ENCODE measurements around the gene KAZALD1.

KAZALD1 gene

DNA sequence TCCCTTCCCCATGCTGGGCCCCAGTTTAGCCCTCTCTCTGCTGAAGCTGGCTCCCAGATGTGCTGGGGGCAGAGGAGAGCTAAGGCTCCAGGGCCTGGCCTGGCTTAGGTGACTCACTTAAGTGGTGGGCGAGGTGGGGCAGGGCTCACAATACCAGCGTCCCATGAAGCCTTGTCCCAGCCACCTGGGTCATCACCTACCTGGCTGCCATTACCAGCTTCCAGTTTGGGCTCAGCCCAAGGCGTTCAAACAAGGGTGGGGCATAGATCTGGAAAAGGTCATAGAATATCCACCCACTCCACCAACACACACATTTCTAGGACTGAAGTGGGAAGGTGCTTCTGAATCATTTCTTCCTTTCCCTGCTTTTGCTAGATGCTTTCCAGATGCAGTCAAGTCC is 8.3 kb downstream of the KAZALD1 start:
- no peak for DNase-seq

DNA sequence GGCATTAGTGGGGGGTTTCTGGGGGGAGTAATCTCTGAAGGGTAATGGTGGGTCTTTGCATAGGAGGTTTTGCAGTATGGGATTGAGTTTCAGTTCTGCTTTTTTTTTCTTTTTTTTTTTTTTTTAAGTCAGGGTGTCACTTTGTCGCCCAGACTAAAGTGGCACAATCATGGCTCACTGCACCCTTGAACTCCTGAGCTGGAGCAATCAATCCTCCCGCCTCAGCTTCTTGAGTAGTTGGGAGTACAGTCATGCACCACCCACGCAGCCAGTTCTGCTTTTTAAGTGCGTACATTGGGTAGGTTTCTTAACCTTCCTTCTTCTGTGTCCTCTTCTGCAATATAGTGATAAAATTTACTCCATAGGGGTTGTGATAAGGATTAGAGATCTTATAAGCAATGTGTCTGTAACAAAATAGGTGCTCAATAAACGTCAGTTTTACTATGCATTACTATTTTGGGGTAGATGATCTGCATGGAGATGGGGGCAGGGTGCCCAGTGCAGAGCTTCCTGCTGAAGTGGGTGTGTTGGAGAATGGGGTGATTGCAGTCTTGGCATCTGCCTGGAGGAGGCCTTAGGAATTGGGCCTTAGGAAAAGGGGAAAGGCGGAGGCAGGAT is 9.6 kb downstream of the KAZALD1 start:
- peak; percentile 100 for DNase-seq

- DNase-seq: no peak
These were observed 10.2 kb downstream of the KAZALD1 start for GRCh38 chr10:101071885-101072433.

DNA sequence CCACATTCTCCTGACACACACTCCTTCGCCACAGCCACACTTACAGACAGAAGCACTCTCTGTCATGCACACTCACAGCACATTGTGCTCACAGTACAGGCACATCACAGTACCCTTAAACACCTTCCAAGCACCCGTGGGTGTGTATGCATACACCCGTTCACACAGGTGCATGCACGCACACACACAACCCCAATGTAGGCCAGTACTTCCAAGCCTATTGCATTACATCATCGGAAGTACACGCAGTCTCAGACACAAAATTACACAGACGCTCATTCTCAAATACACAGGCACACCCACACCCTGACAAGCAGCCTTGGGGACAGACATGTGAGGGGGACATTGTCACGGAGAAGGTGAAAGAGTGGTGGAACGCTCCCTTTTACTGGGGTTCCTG is 11.1 kb downstream of the KAZALD1 start:
- no peak for DNase-seq

GRCh38 chr10:101073631-101074030 is 11.8 kb downstream of the KAZALD1 start:
- DNase-seq: no peak

GRCh38 chr10:101075775-101076174 is 14.0 kb downstream of the KAZALD1 start:
- DNase-seq: no peak

- DNase-seq: no peak
These were observed 14.8 kb downstream of the KAZALD1 start for GRCh38 chr10:101076630-101077029.

DNA sequence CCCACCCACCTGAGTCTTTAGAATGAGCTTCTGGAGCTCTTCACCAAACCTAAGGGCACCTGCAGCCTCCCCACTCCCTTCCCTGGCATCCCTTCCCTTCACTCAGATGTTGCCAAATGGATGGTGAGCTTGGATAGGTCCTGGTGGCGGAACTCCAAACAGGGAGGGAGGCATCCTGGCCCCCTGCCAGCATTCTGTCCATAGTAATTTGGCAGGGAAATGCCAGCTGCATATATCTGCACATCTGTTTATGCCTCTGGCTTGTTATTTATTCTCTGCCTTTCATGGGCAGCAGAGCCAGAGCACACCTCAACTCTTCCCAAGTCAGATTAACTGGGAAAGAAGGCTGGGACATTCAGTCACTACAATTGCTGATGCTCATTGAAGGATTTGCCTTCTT is 18.1 kb downstream of the KAZALD1 start:
- no peak for DNase-seq

DNA sequence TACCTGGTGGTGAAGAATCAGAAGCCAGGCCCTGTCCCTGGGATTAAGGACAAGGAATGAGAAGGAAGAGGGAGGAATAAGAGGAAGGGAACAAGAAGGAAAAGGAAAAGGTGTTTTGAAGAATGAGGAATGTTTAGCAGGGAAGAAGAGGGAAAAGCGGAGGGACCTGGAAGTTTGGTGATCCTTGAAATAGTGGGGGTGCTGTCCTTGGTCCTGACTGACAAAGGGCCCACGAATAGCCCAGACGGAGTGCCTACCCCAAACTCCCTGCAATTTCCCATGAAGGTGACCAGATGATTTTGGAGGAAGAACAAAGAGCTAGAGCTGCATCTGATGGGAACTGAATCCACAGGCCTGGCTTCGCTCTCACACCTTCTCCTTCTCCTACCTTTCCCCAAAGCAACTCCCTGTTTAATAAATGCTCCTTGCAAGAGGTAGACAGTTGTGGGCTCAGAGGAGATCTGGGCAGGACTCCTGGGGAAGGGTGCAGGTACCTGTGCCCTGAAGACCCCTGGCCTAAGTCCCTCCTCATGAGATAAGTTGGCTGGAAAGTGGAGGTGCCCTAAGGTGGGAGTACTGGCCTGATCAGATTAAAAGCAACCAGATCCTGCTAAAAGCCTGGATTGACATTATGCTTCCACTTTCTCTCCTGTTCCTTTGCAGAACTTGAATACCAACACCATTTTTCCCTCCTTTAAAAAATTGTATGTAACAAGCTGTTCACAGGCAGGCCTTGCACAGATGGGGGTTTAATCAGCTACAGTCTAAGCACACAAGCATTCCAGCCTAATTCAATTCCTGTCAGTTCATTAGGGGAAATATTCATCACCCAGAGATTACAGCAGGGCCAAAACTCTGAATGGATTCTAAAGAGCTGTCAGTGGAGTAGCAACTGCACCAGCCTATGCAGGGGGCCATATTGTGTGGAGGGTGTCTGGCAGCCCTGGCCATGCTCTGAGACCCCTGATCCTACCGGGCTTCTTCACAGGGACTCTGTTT is 19.4 kb downstream of the KAZALD1 start:
- DNase-seq: no peak

DNA sequence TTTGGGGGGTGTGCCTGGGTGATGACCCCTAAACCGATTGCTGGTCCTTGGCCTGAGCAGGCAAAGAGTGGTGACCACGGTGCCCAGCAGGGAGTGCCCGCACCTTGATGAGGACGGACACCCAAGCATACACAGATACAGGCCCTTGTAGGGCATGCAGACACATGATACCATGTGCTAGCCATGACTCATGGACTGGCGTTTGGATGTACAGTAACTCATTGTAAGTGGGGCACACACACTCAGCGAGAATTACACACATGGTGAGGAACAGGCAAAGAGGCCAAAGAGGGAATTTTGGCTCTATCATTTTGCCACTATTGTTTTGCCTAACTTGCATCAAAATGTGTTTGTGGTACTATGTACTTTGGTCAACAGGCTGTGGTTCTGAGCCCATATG is 24.1 kb downstream of the KAZALD1 start:
- no peak for DNase-seq

DNA sequence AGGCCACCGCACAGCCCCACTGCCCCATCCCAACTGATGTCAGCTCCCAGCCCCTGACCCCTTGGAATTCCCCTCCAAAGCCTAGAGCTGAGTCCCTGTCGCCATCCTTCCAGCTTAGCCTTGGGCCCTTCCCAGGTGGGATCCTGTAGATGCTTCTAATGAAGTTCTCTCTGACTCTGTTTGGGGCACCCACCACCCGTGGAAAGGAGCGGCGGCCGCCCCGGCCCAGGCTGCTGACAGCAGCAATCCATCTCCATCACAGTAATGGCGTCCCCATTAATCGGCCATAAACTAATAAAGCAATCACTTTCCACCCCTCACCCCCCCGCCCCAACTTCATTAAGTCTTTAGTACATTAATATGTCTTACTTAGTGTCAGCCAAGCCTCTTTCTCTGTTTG is 25.6 kb downstream of the KAZALD1 start:
- DNase-seq: no peak

DNA sequence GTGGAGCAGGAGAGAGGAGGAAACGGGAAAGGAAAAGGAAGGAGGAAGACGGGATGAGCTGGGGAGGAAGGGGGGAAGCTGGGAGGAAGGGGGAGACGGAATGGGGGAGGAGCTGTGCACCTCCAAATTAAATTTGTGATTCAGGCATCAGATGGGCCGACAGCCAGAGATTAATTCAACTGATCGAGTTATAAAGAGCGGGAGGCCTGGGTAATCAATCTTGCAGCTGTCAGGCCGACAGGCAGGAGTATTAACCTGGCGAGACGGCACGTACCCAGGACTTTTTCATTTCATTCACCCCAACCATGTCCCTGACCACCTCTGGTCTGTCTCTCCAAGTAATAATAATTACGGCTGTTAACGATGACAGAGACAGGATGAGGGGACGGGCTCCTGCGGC is 26.2 kb downstream of the KAZALD1 start:
- no peak for DNase-seq

DNA sequence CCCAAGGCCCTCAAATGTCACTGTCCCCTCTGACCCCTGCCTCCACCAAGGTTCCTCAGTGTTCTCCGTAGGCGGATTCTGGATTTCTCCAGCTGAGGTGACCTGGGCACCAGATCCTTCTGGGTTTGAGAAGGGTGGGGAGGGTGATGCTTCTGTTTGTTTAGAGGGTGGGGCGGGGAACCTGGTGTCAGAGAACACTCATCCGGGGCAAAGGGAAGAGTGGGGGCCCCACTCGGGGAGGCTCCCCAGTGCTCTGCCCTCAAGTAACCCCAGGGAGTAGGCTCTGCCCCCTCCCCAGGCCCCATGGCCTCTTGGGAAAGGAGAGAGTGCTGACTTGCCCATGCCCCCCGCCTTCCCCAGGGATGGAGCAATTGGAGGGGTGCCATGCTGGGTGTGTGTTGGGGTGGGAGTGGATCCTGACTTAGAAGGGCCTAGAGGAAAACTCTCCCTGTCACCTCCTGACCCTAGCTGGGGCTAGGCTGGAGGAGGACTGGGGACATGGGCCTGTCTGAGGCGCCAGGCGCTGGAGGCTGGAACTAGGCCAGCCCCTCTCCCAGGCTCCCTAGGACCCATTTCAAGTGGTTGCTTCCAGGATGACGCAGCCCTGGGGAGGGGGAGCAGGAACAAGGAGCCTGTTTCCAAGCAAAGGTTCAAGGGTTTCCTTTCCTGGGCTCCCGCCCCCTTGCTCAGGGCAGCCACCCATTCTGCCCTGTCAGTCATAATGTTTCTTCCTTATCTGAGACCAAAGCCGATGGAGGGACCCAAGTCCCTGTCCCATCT is 27.9 kb downstream of the KAZALD1 start:
- DNase-seq: no peak

DNA sequence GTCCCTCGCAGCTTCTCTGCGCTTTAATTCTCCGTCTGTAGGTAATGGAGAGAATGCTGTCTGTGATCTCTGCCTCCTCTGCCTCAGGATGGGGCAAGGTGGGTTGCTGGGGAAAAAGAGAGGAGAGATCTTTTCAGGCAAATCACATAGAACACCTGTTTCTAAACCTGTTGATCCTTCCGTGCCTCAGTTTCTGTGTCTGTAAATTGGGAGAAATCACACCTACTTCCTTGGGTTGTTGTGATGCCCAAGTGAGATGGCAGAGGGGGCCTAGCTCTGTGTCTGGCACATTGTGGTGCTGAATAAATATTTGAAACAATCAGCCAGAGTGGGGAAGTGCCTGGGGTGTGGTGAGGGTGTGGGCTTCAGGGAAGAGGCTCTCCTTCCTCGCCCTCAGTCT is 28.8 kb downstream of the KAZALD1 start:
- no peak for DNase-seq

DNA sequence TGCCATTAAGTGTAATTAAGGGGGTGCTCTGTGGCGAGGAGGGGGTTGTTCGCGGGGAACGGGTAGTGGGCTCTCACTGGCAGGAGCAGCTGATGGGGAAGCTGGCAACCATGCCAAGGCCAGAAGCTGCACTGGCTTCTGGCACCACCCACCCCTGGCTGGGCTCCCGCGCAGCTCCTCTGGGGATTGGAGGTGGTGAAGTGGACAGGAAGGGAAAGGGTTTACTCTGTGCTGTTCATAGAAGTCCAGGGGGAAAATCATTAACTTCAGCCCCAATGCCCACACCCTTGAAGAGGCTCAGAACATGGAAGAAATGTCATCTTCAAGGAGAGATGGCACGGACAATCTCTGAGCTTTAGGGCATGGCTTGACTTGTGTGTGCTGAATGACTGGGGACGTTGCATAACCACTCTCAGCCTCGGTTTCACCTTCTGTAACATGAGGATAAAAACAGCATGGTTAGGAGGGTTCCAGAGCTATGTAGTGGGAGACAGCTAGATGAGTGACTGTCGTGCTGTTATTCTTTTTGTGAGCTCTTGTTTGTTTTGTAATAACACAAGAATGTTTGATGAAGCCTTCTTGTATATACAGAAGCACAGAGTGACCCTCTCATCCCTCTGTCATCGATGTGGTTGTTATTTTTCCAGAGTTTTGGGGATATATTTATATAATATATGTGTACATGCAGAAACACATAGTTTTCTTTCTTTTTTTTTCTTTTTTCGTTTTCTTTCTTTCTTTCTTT is 29.9 kb downstream of the KAZALD1 start:
- no peak for DNase-seq

- DNase-seq: no peak
These were observed 31.1 kb downstream of the KAZALD1 start for GRCh38 chr10:101092881-101093354.

DNA sequence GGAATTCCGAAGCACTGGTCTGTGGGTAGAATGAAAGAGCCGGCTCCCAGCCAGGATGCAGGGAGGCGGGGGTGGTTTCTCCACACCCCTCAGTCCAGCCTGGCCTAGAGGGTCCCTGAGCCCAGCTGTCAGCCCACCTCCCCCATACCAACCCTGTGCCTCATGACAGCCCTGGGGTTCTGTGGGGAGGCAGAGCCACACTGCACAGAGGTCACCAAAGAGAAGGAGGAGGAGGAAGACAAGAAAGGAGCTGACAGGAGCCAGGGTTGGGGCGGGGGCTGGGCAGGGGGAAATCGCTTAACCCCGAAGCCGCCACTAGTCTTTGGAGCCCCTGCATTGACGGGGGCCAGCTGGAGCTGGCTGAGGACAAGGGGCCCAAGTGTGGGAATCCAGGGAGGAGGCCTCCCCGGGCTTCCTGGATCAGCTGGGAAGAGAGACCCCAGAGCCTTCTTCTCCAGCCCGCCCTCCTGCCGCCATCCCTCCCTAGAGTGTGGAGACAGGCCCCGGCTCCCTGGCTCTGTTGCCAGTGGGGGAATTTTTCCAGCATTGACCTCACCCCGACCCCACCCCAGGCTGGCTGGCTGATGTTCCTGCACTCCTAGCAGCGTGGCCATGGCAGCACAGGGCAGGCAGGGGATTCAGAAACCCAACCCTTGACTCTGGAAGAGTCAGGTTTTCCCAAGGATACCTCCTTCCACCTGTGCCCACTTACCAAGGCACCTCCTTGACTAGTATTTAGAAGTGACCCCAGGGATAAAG is 32.5 kb downstream of the KAZALD1 start:
- DNase-seq: no peak

DNA sequence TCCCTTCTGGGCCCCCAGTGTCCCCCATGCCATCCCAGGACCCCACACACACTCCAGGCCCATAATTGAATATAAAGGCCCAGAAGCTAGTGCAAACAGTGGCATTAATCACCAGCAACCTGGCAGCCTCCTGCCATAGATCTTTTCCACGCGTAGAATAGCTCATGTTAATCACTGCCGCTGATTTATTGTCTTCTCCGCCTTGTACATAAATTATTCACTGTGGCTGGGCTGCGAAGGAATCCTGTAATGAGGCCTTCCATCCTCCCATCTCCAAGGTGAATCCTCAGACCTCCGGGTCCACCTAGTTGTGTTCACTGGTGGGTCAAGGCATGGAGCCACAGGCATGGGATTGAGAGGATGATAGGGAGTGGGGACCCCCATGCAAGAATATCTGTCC is 33.2 kb downstream of the KAZALD1 start:
- no peak for DNase-seq

DNA sequence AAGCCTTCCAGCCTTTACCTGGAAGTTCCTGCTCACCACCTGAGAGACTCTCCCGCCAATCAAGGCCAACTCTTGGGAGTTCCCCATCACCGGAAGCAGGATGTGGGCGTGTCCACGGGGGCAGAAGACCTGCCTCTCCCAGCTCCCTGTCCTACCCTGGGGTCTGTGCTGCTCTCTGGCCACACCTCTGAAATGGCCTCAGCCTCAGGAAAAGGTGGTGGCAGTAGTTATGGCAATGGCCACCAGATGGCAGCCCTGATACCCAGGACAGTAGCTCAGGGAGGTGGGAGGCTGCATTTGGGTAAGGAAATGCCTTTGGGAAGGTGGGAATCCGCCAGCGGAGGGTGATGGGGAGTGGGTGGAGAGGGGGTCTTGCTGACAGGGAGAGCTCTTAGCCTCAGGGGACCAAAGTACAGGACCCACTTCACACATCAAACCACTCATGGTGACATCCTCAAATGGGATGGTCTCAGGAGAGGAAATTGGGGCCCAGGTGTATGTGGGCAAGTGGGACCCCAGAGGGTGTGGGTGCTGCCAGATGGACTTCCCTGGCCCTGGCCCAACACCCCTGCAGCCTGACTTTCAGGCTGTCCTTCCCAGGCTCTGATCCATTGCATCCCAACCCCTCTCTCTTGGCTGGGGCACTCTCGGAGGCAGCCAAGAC is 33.9 kb downstream of the KAZALD1 start:
- DNase-seq: peak; percentile 52

DNA sequence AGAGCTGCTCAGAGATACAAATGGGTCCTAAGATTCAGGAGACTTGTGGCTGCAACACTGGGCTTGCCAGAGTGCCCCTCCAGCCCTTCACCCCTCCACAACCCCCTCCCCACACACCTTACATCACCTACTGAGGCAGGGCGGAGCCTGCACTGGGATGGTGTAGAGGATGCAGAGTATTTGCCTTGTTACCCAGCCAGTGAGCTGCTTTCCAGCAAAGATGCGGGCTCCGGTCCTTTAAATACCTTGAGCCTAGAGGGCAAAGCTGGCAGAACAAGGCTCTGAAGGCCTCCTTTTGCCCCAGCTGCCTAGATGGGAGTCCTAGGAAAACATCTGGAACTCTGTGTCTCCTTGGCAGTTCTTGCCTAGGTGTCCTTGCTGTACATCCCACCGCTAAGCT is 34.6 kb downstream of the KAZALD1 start:
- no peak for DNase-seq

DNA sequence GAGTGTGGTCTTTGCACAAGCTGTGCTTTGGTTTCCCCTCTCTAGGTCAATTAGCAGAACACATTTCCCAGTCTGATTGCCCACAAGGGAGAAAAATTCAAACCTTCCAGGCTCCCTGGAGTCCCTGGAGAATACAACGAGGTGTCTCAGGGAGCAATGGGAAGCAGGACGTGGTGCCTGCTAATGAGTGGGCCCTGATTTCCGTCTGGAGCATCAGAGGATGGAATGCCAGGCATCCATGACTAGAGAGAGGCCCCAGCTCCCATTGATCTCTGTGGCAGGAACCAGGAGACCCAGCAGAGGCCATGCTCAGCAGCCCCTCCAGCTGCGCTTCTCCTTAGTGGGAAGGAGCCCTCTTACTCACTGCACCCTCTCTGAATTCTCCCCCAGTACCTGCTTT is 36.1 kb downstream of the KAZALD1 start:
- no peak for DNase-seq
